HG03520 (cell line): ENCODE data around the gene HS6ST3.
"Not testable (repeated sequence)": the region's sequence is repeated elsewhere in the genome, so short reads cannot be mapped to it uniquely, and the experiment has no call there.

ENCODE experiments used
- ATAC-seq: cut with Tn5 transposase; IDR thresholded peaks from one replicate; pipeline ENCODE4 v1.9.1; 2021; ENCODE audit warnings: mild to moderate bottlenecking, moderate library complexity; ENCODE audit not compliant: unreplicated experiment

Gene HS6ST3

DNA sequence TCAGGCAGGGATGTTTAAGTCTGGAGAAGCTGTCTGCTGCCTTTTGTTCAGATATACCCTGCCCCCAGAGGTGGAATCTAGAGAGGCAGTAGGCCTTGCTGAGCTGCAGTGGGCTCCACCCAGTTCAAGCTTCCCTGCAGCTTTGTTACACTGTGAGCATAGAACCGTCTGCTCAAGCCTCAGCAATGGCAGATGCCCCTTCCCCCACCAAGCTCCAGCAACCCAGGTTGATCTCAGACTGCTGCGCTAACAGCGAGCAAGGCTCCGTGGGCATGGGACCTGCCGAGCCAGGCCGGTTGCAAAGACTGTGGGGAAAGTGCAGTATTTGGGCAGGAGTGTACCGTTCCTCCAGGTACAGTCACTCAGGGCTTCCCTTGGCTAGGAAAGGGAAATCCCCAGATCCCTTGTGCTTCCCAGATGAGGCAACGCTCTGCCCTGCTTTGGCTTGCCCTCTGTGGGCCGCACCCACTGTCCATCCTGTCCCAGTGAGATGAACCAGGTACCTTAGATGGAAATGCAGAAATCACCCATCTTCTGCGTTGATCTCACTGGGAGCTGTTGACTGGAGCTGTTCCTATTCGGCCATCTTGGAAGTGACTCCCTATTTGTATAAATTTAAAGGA, 434.6 kb downstream of the HS6ST3 start:
- ATAC-seq, result not testable (repeated sequence)

DNA sequence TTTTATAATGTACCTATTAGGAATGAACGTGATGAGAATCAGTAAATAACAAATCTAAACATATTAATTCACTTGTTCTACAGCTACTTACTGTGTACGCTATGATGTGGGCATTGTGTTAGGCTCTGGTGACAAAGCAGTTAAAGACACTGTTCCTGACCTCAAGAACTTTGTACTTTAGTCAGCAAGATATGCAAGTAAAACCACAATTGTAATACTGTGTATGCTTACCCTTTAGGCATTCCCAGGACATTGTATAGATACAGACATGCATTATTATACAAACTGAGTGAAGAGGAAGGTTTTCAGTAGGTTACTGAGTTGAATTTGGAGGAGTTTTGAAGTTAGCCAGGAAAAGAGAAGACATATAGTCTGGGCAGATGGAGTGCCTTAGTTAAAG, 435.8 kb downstream of the HS6ST3 start:
- ATAC-seq, result no peak

DNA sequence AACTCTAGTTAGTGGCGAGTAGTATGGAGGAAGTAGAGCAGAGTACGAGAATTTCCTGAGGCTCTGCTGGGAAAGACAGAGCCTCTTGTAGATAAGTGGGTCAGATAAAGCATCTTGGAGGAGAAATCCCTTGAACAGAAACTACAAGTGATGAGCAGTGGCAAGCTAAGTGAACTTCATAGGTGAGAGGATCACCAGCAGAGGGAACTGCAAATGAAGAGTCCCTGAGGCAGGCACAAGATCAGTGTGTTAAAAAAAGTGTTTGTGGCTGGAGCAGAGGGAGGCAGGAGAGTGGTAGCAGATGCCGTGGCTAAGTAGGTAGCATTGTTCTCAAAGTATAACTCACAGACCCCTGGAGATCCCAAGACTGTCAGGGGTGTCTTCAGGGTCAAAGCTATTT, 437.6 kb downstream of the HS6ST3 start:
- no peak for ATAC-seq

DNA sequence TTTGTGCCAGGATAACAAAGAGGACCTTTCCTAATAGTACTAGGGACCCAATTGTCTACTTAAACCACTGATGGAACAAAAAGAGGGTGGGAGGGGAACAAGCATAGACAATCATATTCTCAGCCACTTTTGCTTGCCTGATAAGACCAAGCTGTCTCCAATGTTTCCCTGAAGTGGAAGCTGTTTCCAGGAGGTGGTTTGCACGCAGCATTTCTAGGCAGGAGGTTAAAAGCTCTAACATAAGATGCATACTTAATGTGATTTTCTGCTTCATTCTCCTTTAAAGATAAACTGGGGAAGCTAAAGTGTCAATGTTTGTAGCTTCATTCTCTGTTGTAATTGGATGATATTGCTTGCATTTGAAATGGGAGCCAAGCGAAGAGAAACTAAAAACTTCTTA, 442.9 kb downstream of the HS6ST3 start:
- no peak for ATAC-seq

DNA sequence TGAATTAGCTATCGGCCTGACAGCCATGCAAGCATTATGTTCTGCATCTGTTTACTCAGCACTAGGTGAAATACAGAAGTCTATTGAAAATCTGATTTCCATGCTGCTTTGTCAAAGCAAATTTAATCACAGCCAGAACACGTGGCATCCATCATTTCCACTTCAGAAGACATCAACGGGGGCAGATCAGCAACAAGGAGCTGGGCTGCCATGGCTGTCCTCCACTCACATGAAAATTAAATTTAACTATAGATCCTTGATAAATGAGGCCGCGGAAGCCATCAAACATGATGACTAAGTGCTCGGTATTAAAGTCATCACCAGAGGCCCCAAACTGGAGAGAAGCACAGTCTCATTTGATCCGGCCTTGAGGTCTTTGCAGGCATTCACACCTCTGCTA, 443.5 kb downstream of the HS6ST3 start:
- no peak for ATAC-seq

DNA sequence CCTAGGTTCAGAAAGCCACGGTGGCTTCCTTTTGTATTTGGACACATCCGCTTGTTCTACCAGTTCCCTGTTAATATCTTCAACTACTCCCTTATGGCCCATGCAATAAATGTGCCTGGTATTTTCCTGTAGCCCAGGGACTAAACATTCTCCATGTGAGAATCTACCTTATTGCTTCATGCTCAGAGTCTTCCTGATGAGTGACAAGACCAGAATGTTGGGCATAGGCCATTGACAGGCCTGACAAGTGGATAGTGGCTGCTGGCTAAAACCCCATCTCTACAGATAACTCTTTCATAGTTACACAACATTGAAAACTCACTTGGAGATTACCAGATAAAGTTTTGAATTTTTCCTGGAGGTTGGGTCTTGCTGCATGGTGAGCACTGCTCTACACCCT, 449.9 kb downstream of the HS6ST3 start:
- ATAC-seq, result no peak

DNA sequence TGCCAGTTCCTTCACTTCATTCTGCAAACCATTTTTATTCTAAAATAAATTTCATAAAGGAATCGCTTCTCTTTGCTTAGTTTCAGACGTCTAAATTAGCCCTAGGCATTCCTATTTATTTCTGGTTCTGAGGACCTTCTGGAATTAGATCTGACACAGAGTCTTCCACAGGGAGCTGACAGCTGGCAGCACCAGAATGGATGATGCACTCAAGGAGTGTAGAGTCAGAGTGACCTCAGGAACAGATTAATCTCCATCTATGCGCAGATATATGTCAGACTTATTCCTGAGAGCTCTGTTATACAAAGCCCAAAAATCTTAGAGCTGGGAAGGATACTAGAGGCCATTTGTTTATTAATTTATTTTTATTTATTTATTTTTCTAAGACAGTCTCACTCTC, 450.8 kb downstream of the HS6ST3 start:
- no peak for ATAC-seq

DNA sequence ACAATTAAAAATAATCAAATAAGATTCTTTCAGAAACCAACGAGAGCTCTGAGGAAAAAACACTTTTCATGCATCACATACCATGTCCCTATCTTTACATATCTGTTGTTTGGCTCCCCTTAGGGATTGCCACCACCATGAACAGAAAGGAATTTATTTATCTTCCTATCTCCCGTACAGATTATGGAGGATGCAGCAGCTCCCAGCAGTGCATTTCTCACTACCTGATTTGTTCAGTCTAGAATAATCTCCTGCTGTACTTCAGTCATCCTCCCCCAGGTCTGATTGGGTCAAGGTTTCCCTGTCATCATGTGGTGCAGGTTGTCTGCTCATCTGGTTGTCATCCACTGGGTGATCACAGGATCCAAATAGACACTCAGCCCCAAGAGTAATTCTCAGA, 453.1 kb downstream of the HS6ST3 start:
- ATAC-seq, result no peak

DNA sequence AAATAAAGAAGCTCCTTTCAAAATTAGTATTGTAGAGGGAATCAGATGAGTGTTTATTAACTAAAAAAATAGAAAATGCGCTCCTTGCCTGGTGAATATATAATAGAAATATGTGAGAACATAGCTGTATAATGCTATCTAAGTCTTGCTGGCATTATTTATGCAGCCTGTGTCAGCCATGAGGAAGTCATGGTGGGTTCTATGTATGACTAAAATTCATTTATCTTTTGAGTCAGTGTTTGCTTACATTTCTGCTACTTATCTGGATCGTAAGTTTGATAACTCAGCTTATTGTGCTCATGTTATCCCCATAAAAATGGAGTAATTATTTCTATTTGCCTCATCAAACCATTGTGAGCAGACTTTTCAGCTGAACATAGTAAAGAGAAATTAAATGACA, 455.1 kb downstream of the HS6ST3 start:
- no peak for ATAC-seq

DNA sequence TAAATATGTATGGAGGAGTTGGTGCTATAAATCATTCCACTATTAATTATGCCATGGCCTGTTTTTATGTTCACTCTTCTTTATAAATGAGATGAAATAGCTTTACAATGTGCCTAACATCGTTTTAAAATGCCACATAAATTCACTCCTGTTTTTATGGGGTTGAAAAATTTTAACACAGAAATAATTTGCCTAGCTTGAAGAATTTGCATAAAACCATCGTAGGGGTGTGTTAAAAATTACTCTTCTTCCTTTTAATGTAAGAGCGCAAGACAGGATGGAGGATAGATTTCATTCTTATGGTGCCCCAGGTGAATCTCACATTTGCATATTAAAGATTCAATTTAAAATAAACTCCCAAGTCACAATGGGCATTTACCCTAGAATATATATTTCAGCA, 456.6 kb downstream of the HS6ST3 start:
- ATAC-seq, result no peak

DNA sequence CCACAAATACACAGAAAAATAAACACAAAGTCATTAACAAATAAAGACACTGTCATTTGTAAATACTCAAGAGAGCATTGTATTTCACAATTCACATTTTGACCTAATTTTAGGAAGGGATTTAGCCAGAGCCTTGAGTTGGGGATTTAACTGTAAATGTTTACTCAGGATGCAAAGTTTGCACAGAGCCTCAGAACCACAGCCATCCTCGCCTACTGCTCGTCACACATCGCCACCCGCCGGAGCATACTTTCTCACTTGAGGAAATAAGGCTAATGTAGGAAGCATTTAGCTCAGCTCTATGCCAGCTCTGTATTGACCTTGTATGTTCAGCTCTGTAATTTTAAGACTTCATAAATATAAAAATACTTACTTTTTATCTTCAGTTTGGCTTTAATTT, 461.6 kb downstream of the HS6ST3 start:
- ATAC-seq, result no peak

DNA sequence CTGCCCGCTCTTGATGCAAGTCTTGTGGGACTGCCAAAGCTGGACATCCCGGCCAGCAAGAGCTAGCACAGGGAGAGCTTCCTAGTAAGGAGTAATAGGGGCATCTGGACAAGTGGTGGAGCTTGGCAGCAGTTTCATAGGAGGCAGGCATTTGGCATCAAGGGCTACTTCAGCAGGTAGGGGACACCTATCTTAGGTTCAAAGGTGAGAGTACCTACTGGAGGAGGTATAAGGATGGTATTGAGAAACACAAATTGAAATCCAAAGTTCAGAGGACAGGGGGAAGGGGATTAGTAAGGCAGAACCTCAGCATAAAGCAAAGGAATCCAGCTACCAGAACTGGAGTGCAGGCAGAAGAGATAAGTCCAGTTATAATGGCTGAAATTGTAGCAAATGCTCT, 462.7 kb downstream of the HS6ST3 start:
- ATAC-seq, result no peak

DNA sequence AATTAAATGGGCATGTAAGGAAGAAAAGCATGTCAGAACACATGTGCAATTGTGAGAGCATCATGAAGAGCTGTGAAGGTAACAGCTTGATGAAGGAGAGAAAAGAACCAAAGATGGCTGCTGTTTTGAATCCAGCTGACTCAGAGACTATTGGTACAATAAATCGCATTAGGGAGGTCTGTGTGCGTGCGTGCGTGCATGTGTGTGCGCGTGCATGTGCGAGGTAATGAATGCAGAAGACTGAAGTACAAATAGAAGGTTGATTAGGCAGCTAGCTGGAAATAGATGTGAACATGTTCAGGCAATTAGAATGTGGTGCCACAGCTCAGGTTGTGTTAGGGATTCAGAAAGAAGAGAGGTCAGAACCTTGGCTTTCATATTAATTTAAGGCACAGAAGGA, 463.9 kb downstream of the HS6ST3 start:
- no peak for ATAC-seq

DNA sequence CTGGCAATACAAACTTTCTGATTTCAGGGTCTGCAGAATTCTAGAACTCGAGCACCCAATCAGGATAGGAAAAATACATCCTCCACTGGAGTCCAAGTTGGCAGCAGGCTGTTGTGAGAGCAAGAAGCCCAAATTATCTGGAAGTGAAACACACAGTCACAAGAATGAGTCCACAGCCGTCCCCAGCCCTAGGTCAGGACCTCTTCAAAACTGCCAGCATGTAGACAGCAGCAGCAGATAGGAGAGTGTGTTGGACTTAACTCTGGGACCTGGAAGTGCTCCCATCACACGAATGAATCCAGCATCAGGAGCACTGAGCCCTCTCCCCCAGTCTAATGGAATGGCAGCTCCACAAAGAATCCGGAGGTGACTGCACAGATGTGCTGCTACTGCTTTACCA, 483.7 kb downstream of the HS6ST3 start:
- ATAC-seq, result no peak

DNA sequence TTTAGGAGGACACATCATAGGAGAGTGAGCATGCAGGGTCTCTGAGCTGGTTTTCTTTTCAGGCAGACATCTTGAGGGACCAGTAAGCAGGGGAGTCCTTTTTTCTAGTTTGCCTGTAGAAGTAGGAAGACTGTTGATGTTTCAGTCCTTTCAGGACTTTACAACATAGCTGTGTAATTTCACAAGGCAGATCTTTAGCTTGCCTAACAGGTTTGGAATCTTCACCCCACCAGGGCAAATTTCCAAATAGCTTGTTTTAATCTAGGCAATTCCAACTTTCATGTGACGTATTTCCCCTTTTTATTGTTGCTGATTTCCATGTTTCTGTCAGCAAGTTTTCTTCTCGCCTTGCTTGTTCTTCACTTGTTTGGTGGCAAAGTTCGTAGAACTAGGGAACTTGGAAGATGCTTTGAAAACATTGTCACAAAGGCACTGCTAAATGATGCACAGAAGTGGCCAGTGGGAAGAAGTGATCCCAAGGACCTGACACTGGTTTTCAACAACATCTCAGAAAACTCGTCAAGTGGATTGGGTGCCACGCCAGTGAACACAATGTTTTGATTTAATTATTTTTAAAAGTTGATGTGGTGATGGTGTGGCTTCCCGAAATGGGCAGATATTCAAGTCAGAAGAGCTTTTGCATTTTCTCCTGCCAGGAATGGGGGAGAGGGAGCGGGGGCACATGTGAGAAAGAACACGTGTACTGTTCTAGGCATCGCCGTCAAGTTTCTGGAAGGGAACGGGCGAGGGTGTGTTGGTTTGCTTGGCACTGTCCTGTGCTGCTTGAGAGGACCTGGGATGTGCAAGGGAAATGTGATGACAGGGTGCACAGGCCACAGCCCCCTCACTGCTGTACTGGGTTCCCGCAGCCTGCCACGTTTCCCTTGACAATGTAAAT, 485.8 kb downstream of the HS6ST3 start:
- no peak for ATAC-seq

DNA sequence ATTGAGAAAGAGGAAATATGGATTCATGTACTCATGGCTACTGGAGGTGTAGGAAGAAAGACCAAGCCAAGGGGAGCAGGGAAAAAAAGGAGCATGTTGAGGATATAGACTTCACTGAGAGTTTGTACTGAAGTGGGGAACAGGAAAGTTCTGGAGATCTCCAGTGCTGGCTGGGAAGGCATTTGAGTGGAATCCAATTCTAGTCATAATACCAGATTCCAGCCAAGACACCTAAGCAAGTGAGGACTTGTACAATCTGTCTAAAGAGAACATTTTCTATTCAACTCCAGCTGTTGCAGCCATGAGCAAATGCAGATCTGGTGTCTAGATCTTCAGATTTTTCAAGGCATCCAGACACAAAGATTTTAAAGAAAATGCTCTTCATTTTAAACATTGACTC, 491.8 kb downstream of the HS6ST3 start:
- no peak for ATAC-seq

DNA sequence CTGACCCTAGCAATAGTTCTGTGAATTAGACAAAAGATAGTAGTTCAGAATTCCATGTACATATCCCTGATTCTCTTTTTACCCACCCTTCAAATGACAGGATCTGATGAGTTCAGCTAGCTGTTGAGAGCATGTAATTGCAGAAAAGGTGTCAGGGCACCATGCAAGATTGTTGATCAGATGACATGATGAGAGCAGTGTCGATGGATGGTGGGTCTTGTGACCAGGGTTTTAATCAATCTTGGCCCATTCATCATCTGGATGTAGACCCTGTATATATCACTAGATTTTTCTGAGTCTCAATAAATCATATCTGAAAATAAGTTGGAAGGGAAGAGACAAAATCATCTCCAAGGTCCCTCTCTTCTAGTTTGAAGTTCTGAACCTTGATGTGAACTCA, 525.3 kb downstream of the HS6ST3 start:
- no peak for ATAC-seq

DNA sequence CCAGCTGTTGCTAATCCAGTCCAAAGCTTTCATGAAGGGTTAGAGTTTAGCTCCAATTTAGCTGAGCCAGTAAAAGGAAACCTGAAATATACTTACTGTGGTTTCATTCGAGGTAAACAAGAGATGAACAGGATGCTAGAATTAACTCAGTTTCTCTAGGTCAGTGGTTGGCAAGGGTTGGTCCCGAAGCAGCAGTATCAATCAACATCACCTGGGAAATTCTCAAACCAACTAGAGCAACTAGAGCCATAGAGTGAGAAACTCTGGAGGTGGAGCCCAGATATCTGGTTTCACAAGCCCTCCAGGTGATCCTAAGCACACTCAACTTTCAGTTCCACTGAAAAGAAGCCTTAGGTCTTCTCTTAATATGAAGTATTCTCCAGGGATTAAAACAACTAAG, 527.6 kb downstream of the HS6ST3 start:
- ATAC-seq, result no peak

DNA sequence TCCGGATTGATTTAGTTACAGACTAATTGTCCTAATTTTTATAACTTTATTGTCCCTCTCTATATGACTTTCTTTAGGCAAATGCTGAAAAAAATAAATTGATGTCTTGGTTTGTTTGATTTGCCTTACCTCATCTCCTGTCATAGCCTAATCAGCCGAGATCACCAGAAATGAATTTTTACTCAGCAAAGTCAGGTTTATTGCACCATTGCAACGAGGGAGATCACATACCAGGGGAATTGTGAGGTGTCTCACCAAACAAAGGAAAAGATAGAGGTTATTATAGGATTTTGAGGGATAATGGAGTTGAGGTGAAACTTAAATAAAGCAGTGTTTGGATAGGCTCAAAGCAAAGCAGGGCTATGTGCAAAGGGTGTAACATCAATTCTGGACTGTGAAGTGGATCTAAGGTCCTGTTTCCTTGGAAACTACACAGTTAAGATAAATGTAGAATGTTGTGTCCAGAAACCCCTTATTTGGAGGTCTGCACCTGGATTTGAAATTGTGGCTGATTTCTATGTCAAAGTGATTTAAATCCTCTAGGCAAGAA, 531.8 kb downstream of the HS6ST3 start:
- ATAC-seq, result no peak

DNA sequence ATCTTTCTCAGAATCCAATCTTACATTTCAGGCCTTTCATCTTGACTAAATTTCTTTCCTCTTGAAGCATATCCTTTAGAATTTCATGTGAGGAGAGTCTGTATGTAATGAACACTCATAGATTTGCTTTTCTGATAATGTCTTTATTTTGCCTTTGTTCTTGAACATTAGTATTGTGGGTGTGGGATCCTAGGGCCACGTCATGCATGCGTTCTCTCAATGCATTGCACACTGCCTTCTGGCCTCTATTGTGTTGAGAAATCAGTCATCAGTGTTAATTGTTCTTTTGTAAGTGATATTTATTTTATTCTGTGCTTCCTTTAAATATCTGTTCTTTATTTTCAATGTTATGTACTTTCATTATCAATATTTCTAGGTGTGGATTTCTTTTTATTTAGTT, 539.4 kb downstream of the HS6ST3 start:
- ATAC-seq, result no peak

DNA sequence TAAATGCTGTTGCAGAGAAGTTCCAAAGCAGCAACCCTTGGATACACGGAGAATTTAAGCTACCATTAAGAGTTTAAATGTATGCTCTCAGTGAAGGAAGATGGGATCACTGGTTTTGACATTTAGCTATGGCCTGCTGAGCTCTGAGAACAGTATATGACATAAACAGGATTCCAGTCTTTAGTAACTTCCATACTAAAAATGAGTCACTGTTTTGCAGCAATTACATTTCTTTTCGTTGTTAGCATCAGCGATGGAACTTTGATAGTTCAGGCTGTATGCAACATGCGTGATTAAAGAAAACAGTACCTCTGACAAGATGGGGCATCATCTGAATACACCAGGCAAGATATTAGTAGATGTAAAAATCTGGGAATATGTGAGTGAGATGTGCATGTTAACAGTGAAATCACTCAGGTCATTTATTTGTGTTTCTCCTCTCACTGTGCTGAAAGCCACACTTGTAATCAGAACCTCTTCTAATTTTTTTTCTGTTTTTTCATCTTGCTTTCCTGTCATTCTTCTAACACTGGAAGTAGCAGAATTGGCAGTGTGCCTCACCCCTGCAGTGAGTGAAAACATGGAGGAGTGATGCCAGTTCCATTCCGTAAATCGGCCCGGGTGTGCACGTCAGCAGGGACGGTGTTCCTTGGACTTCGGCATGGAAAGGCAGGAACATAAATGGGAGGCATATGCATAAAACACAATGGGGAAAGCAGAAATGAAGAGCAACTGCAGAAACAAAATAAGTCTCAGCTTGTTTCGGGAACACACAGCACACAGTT, 542.8 kb downstream of the HS6ST3 start:
- ATAC-seq, result no peak
